Neural cell (in vitro differentiated cells): ENCODE results near the gene NLRP3. TPM values are rescaled to one million over a fixed set of nuclear protein-coding genes. Genes with fewer than 3 reads are reported as not detected.

Source experiments
- H2AFZ ChIP-seq: fragments of 200-600, 300-800 bp; sonication (generic), shearing (Covaris generic); 2 replicates; pipeline ENCODE4 v1.6.0; 2014; ENCODE audit warnings: low read depth, mild to moderate bottlenecking, antibody characterized with exemption, low read length, moderate library complexity
- H3F3A ChIP-seq: fragments of 200-600 bp; shearing (Covaris generic); 2 replicates; pipeline ENCODE4 v1.6.1; 2016; ENCODE audit warnings: mild to moderate bottlenecking, moderate library complexity, mixed read lengths, antibody characterized with exemption, low read length; ENCODE audit not compliant: insufficient read depth, poor library complexity, severe bottlenecking
- H3K27ac ChIP-seq: fragments of 200-600, 300-800 bp; sonication (generic), shearing (Covaris generic); 2 replicates; pipeline ENCODE4 v1.5.1; 2014; ENCODE audit warnings: mild to moderate bottlenecking, low read length, moderate library complexity
- H3K27me3 ChIP-seq: fragments of 300-800, 200-600 bp; sonication (generic), shearing (Covaris generic); 2 replicates; pipeline ENCODE4 v1.6.0; 2014; ENCODE audit warnings: mild to moderate bottlenecking, low read depth, low read length, moderate library complexity; ENCODE audit not compliant: insufficient read depth
- H3K36me3 ChIP-seq: fragments of 300-800, 200-600 bp; sonication (generic), shearing (Covaris generic); 2 replicates; pipeline ENCODE4 v1.5.1; 2014; ENCODE audit warnings: mild to moderate bottlenecking, antibody characterized with exemption, low read length, moderate library complexity; ENCODE audit not compliant: insufficient read depth
- H3K4me2 ChIP-seq: fragments of 300-800, 200-600 bp; sonication (generic), shearing (Covaris generic); 2 replicates; pipeline ENCODE4 v1.6.0; 2014; ENCODE audit warnings: mild to moderate bottlenecking, low read length
- H3K4me3 ChIP-seq: fragments of 300-800, 200-600 bp; sonication (generic), shearing (Covaris generic); 2 replicates; pipeline ENCODE4 v1.5.1; 2014; ENCODE audit warnings: mild to moderate bottlenecking, low read length, moderate library complexity
- H3K79me2 ChIP-seq: fragments of 200-600 bp; shearing (Covaris generic); replicated peaks from 2 replicates; pipeline ENCODE4 v1.6.0; 2014; ENCODE audit warnings: mild to moderate bottlenecking, low read length, moderate library complexity; ENCODE audit not compliant: insufficient read depth
- H3K9ac ChIP-seq: fragments of 300-800, 200-600 bp; sonication (generic), shearing (Covaris generic); 2 replicates; pipeline ENCODE4 v1.6.1; 2016; ENCODE audit warnings: mild to moderate bottlenecking, low read length, mixed read lengths
- H3K9me2 ChIP-seq: fragments of 200-600 bp; shearing (Covaris generic); 2 replicates; pipeline ENCODE4 v1.6.1; 2016; ENCODE audit warnings: mild to moderate bottlenecking, low read length, mixed read lengths; ENCODE audit not compliant: insufficient read depth
- H3K9me3 ChIP-seq: fragments of 200-600, 300-800 bp; sonication (generic), shearing (Covaris generic); 2 replicates; pipeline ENCODE4 v1.6.1; 2016; ENCODE audit warnings: mild to moderate bottlenecking, mixed run types, low read length, moderate library complexity, mixed read lengths
- H4K20me1 ChIP-seq: fragments of 200-600 bp; shearing (Covaris generic); 2 replicates; pipeline ENCODE4 v1.6.1; 2016; ENCODE audit warnings: mild to moderate bottlenecking, mixed run types; ENCODE audit not compliant: insufficient read depth
- CTCF ChIP-seq: fragments of 450-650 bp; IDR thresholded peaks from 2 replicates; pipeline ENCODE4 v1.5.1; 2014; ENCODE audit warnings: antibody characterized with exemption, mild to moderate bottlenecking, moderate library complexity; ENCODE audit not compliant: poor library complexity, severe bottlenecking
- EP300 ChIP-seq: fragments of 450-650 bp; conservative IDR thresholded peaks from 2 replicates; pipeline ENCODE4 v1.6.1; 2014; ENCODE audit warnings: antibody characterized with exemption, mild to moderate bottlenecking, moderate library complexity; ENCODE audit not compliant: poor library complexity, severe bottlenecking
- EZH2 ChIP-seq: fragments of 200-600, 300-800 bp; shearing (Covaris generic), sonication (generic); IDR thresholded peaks from 2 replicates; pipeline ENCODE4 v1.6.1; 2014; ENCODE audit warnings: antibody characterized with exemption, low read length, borderline replicate concordance, mild to moderate bottlenecking; ENCODE audit not compliant: insufficient read depth, poor library complexity, severe bottlenecking
- MXI1 ChIP-seq: fragments of 450-650 bp; conservative IDR thresholded peaks from 2 replicates; pipeline ENCODE4 v1.6.1; 2014; ENCODE audit warnings: antibody characterized with exemption, mild to moderate bottlenecking; ENCODE audit not compliant: poor library complexity, severe bottlenecking
- POLR2AphosphoS5 ChIP-seq: IDR thresholded peaks from 2 replicates; pipeline ENCODE4 v1.6.1; 2012
- RAD21 ChIP-seq: fragments of 450-650 bp; conservative IDR thresholded peaks from 2 replicates; pipeline ENCODE4 v1.6.1; 2014; ENCODE audit warnings: antibody characterized with exemption, mild to moderate bottlenecking, moderate library complexity
- REST ChIP-seq: IDR thresholded peaks from 2 replicates; pipeline ENCODE4 v1.6.1; 2012; ENCODE audit warnings: borderline replicate concordance
- SMC3 ChIP-seq: fragments of 450-650 bp; conservative IDR thresholded peaks from 2 replicates; pipeline ENCODE4 v1.6.1; 2014; ENCODE audit warnings: antibody characterized with exemption, mild to moderate bottlenecking, moderate library complexity; ENCODE audit not compliant: poor library complexity
- TAF1 ChIP-seq: IDR thresholded peaks from 2 replicates; pipeline ENCODE4 v1.6.1; 2012; ENCODE audit warnings: low read depth
- polyA plus RNA-seq: library from polyadenylated mRNA; depleted of rRNA; stranded (reverse); fragments of >200 nt; gene quantifications from 2 replicates; pipeline ENCODE4 v1.2.3, GENCODE V29; 2014

NLRP3 gene
- polyA plus RNA-seq, 1 donor from 2014 or later, result 0.36 TPM

- no peaks in the 10 kb centered on the region for H3K9me3 ChIP-seq
- H3K9ac ChIP-seq, result no peak overlapping the region
- H3K36me3 ChIP-seq, result no peaks in the 10 kb centered on the region
- no peaks in the 10 kb centered on the region for H3F3A ChIP-seq
- H4K20me1 ChIP-seq, result no peaks in the 10 kb centered on the region
- no peak overlapping the region for H2AFZ ChIP-seq
- no peak overlapping the region for H3K27ac ChIP-seq
- TF ChIP-seq EZH2, result no peak
- no peak for TF ChIP-seq REST
- TF ChIP-seq CTCF, result no peak
- H3K4me3 ChIP-seq, result no peak overlapping the region
- H3K4me2 ChIP-seq, result no peak overlapping the region
- H3K9me2 ChIP-seq, result no peaks in the 10 kb centered on the region
- H3K79me2 ChIP-seq, result no peaks in the 10 kb centered on the region
- no peaks in the 10 kb centered on the region for H3K27me3 ChIP-seq
These were observed 25.6 kb downstream of the NLRP3 start for GRCh38 chr1:247441606-247442005.

GRCh38 chr1:247442164-247442563, 26.2 kb downstream of the NLRP3 start:
- Histone ChIP-seq H3K27ac (no peak overlapping the region), H2AFZ (no peak overlapping the region), H3F3A (no peaks in the 10 kb centered on the region), H3K27me3 (no peaks in the 10 kb centered on the region), H3K9me3 (no peaks in the 10 kb centered on the region), H3K9ac (no peak overlapping the region), H3K79me2 (no peaks in the 10 kb centered on the region), H3K9me2 (no peaks in the 10 kb centered on the region), H3K36me3 (no peaks in the 10 kb centered on the region), H3K4me3 (no peak overlapping the region), H4K20me1 (no peaks in the 10 kb centered on the region), H3K4me2 (no peak overlapping the region)
- TF ChIP-seq EP300 (no peak), SMC3 (no peak)

GRCh38 chr1:247443641-247444040, 27.7 kb downstream of the NLRP3 start:
- H3K36me3 ChIP-seq, result no peaks in the 10 kb centered on the region
- H2AFZ ChIP-seq, result no peak overlapping the region
- no peaks in the 10 kb centered on the region for H3F3A ChIP-seq
- no peaks in the 10 kb centered on the region for H3K9me3 ChIP-seq
- no peaks in the 10 kb centered on the region for H3K27me3 ChIP-seq
- no peak overlapping the region for H3K9ac ChIP-seq
- H3K4me2 ChIP-seq, result no peak overlapping the region
- H3K4me3 ChIP-seq, result no peak overlapping the region
- TF ChIP-seq RAD21, result no peak
- no peak for TF ChIP-seq TAF1
- no peak for TF ChIP-seq SMC3
- no peak for TF ChIP-seq POLR2AphosphoS5
- no peak for TF ChIP-seq CTCF
- TF ChIP-seq EZH2, result no peak
- no peak for TF ChIP-seq MXI1
- no peak for TF ChIP-seq REST
- TF ChIP-seq EP300, result no peak
- H3K9me2 ChIP-seq, result no peaks in the 10 kb centered on the region
- no peak overlapping the region for H3K27ac ChIP-seq
- no peaks in the 10 kb centered on the region for H4K20me1 ChIP-seq
- H3K79me2 ChIP-seq, result no peaks in the 10 kb centered on the region
